Naive thymus-derived CD4-positive, alpha-beta T cell (primary cell): ENCODE measurements around the gene FETUB. TPM values are rescaled to one million over a fixed set of nuclear protein-coding genes. Genes with fewer than 3 reads are reported as not detected.

Experiments
- ATAC-seq: fragments of 150-1000 bp; cut with Tn5 transposase; 2 replicates; pipeline ENCODE4 v1.10.0; 2021; ENCODE audit warnings: mild to moderate bottlenecking, moderate library complexity
- CTCF ChIA-PET: fragments of 350-600 bp; sonication (Branson Sonifier 250); formaldehyde crosslinking; loops from one replicate; lab custom pipeline; 2021; ENCODE audit warnings: antibody characterized with exemption; lab: Charles Lee
- POLR2A ChIA-PET: fragments of 350-600 bp; sonication (Branson Sonifier 250); formaldehyde crosslinking; loops from one replicate; lab custom pipeline; 2021; ENCODE audit warnings: antibody characterized with exemption, inconsistent platforms; lab: Charles Lee
- DNase-seq, 9 donors: peaks; one replicate each; pipeline versions ENCODE4 v3.0.0 to v3.0.0-alpha.2; 2020 to 2022; ENCODE audit warnings: mixed read lengths in 1 of 9
- H3K27ac ChIP-seq: one replicate; pipeline ENCODE4 v1.7.0; 2013; ENCODE audit warnings: mild to moderate bottlenecking, low read depth, low read length, moderate library complexity
- H3K27me3 ChIP-seq, 2 donors: one replicate each; pipeline ENCODE4 v1.7.0; 2013; ENCODE audit warnings: low read length in 2 of 2, mild to moderate bottlenecking in 2 of 2, moderate library complexity in 2 of 2; ENCODE audit not compliant: control insufficient read depth in 2 of 2, insufficient read depth in 2 of 2
- H3K36me3 ChIP-seq, 3 experiments: 1 replicate in 2 of 3; 2 replicates in 1 of 3; pipeline ENCODE4 v1.7.0; 2013; ENCODE audit warnings: low read length in 3 of 3, mild to moderate bottlenecking in 3 of 3, moderate library complexity in 1 of 3; ENCODE audit not compliant: insufficient read depth in 3 of 3, control insufficient read depth in 2 of 3
- H3K4me1 ChIP-seq, 2 donors: one replicate each; pipeline ENCODE4 v1.7.0; 2013; ENCODE audit warnings: low read length in 2 of 2, mild to moderate bottlenecking in 2 of 2, moderate library complexity in 1 of 2; ENCODE audit not compliant: control insufficient read depth in 2 of 2, insufficient read depth in 2 of 2
- H3K4me3 ChIP-seq: 2 replicates; pipeline ENCODE4 v1.7.0; 2013; ENCODE audit warnings: mild to moderate bottlenecking, low read length
- H3K9me3 ChIP-seq, 3 experiments: 1 replicate in 2 of 3; 2 replicates in 1 of 3; pipeline ENCODE4 v1.7.0; 2013; ENCODE audit warnings: low read length in 3 of 3; ENCODE audit not compliant: control insufficient read depth in 2 of 3
- H3K27ac Mint-ChIP-seq, 9 donors: one replicate each; pipeline ENCODE4 v1.8.0; 2020 to 2022; ENCODE audit warnings: mixed read lengths in 9 of 9, mild to moderate bottlenecking in 8 of 9, moderate library complexity in 5 of 9, inconsistent platforms in 2 of 9
- H3K27me3 Mint-ChIP-seq, 5 donors: one replicate each; pipeline ENCODE4 v1.8.0; 2021 to 2022; ENCODE audit warnings: mixed read lengths in 5 of 5, mild to moderate bottlenecking in 1 of 5
- H3K36me3 Mint-ChIP-seq, 5 donors: one replicate each; pipeline ENCODE4 v1.8.0; 2020 to 2022; ENCODE audit warnings: mixed read lengths in 5 of 5, mild to moderate bottlenecking in 3 of 5, inconsistent platforms in 1 of 5
- H3K4me1 Mint-ChIP-seq, 7 donors: one replicate each; pipeline ENCODE4 v1.8.0; 2020 to 2022; ENCODE audit warnings: mixed read lengths in 7 of 7, mild to moderate bottlenecking in 3 of 7, inconsistent platforms in 1 of 7
- H3K4me3 Mint-ChIP-seq, 10 donors: one replicate each; pipeline ENCODE4 v1.8.0; 2020 to 2022; ENCODE audit warnings: mild to moderate bottlenecking in 10 of 10, mixed read lengths in 10 of 10, moderate library complexity in 6 of 10, inconsistent platforms in 2 of 10
- H3K9me3 Mint-ChIP-seq, 11 donors: one replicate each; pipeline ENCODE4 v1.8.0; 2020 to 2022; ENCODE audit warnings: mixed read lengths in 11 of 11, mild to moderate bottlenecking in 4 of 11, inconsistent platforms in 1 of 11, moderate library complexity in 1 of 11
- intact Hi-C, 2 donors: fragments of 100-400 bp; cut with micrococcal nuclease; formaldehyde crosslinking; loops; one replicate each; pipeline ENCODE4 v1.15.1; 2023
- polyA plus RNA-seq, 2 donors: library from polyadenylated mRNA; unstranded; fragments of 300-500 nt; fragmentation: Illumina TruSeq; gene quantifications; one replicate each; pipeline ENCODE4 v1.2.3, GENCODE V29; 2021
- total RNA-seq, 6 experiments: library from RNA in 5 of 6; stranded (reverse) in 5 of 6; gene quantifications; 1 replicate in 5 of 6; 2 replicates in 1 of 6; pipeline ENCODE4 v1.2.3 and lab custom pipeline; 2021 to 2026

Gene FETUB
- total and polyA plus RNA-seq, 7 experiments from 2014 or later, result not detected

DNA sequence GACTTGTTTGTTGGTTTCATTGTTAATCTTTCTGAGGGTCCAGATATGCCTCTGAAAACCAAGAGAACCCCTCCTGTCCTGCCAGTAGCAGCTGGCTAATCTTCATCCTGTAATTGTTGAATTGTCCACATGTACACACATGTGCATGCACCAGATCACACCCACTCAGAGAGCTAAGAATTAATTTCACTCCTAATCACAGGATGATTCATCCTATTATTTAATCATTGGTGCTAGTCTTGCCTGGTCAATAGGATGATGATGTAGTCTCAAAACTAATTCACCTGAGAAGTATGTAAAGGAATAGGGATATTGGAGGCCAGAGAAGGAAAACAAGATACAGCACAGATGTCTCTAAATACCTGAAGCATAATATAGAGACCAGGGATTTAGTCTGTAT lies 35.1 kb upstream of the FETUB start:
- H3K27ac ChIP-seq, result no peak overlapping the region
- ATAC-seq, result no peak
- Mint-ChIP-seq H3K36me3 (no peaks in the 10 kb centered on the region), H3K27me3 (peaks cover 0 to 9% (median 0%) of the 10 kb centered on the region in 5 donors), H3K9me3 (peaks cover 0 to 1% (median 0%) of the 10 kb centered on the region in 11 donors), H3K4me1 (no peaks in the 10 kb centered on the region), H3K4me3 (no peak overlapping the region), H3K27ac (no peak overlapping the region)
- H3K9me3 ChIP-seq, result no peaks in the 10 kb centered on the region
- H3K4me1 ChIP-seq, result no peaks in the 10 kb centered on the region
- intact Hi-C loops, result no loop called here
- no peak for DNase-seq
- no peaks in the 10 kb centered on the region for H3K36me3 ChIP-seq
- ChIA-PET CTCF (interaction anchor here (0.6 kb wide), 1 partner anchor 65 kb away, joined by 4 read pairs; no protein-coding TSS in a partner anchor), POLR2A (no interaction called here)
- H3K4me3 ChIP-seq, result no peak overlapping the region
- no peaks in the 10 kb centered on the region for H3K27me3 ChIP-seq

DNA sequence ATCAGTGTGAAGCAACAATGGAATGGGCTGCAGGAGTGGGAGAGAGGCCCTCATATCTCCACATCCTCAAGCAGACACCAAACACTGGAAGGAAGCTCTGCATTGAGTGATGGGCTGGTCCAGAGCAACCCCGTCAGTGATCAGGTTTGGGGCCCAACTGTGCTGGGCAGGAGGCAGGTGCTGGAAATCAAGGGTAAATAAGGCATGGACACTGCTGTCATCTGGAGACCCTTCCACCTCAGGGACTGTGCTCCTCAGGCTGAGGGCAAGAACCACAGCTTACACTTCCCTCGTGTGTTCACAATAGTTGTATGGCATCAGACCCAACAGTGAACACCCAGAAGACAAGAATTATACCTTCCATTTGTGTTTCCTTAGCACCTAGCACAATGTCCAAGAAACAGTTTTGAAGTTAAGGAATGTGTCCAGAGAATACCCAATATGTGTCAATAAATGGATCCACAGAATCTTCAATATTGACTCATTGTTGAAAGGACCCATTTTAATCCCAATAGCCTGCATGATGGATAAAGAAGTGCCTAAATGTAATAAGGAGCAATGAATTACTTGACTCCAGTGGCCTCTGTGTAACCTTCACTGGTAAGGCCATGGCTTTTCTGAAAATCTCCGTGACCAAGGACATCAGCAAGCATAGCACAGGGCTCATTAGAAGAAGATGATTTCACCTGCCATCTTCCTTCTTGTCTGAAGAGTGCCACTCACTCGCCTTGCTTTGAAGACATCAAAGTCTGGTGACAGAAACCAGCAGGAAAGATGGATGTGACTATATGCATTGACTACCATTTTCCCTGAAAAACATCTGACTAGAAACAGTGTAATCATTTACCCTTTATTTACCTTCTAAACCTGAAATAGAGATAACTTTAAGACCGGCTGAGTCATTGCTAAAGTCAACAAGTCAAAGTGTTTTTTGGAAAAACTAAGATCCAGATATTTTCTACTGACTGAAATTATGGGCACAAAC lies 34.3 kb upstream of the FETUB start:
- no peak overlapping the region for H3K27ac Mint-ChIP-seq
- ChIA-PET CTCF (no interaction called here), POLR2A (no interaction called here)
- H3K36me3 ChIP-seq, result no peaks in the 10 kb centered on the region
- no peaks in the 10 kb centered on the region for H3K27me3 ChIP-seq
- no peak overlapping the region for H3K4me3 Mint-ChIP-seq
- H3K4me1 ChIP-seq, result no peaks in the 10 kb centered on the region
- no peak overlapping the region for H3K4me3 ChIP-seq
- no peaks in the 10 kb centered on the region for H3K4me1 Mint-ChIP-seq
- peaks cover 0 to 1% (median 0%) of the 10 kb centered on the region in 11 donors for H3K9me3 Mint-ChIP-seq
- no peaks in the 10 kb centered on the region for H3K9me3 ChIP-seq
- H3K27me3 Mint-ChIP-seq, result peaks cover 0 to 9% (median 0%) of the 10 kb centered on the region in 5 donors
- no peak for ATAC-seq
- no peak for DNase-seq
- H3K27ac ChIP-seq, result no peak overlapping the region
- H3K36me3 Mint-ChIP-seq, result no peaks in the 10 kb centered on the region
- intact Hi-C loops, result no loop called here

- Histone ChIP-seq H3K4me1 (no peaks in the 10 kb centered on the region), H3K9me3 (no peaks in the 10 kb centered on the region), H3K27me3 (no peaks in the 10 kb centered on the region), H3K27ac (no peak overlapping the region), H3K36me3 (no peaks in the 10 kb centered on the region), H3K4me3 (no peak overlapping the region)
- Mint-ChIP-seq H3K9me3 (peaks cover 0 to 1% (median 0%) of the 10 kb centered on the region in 11 donors), H3K4me1 (no peaks in the 10 kb centered on the region), H3K4me3 (no peak overlapping the region), H3K27me3 (peaks cover 0 to 19% (median 11%) of the 10 kb centered on the region in 5 donors), H3K27ac (no peak overlapping the region), H3K36me3 (no peaks in the 10 kb centered on the region)
- DNase-seq (no peak), ATAC-seq (no peak)
- POLR2A ChIA-PET, result no interaction called here
- CTCF ChIA-PET, result interaction anchor here (0.7 to 1.5 kb wide), 5 partner anchors 8 to 213 kb away, joined by 3 to 7 read pairs (median 5); no protein-coding TSS in a partner anchor
- intact Hi-C loops, result no loop called here
These were observed 31.5 kb upstream of the FETUB start for GRCh38 chr3:186608624-186609215.

GRCh38 chr3:186609247-186609868 lies 30.8 kb upstream of the FETUB start:
- Histone ChIP-seq H3K27ac (no peak overlapping the region), H3K4me1 (no peaks in the 10 kb centered on the region), H3K27me3 (no peaks in the 10 kb centered on the region), H3K36me3 (no peaks in the 10 kb centered on the region), H3K9me3 (no peaks in the 10 kb centered on the region), H3K4me3 (no peak overlapping the region)
- DNase-seq (no peak), ATAC-seq (no peak)
- H3K9me3 Mint-ChIP-seq, result peaks cover 0 to 1% (median 0%) of the 10 kb centered on the region in 11 donors
- no peak overlapping the region for H3K4me3 Mint-ChIP-seq
- no peaks in the 10 kb centered on the region for H3K36me3 Mint-ChIP-seq
- peaks cover 2 to 5% (median 3%) of the 10 kb centered on the region in 7 donors for H3K4me1 Mint-ChIP-seq
- CTCF ChIA-PET, result interaction anchor here (0.7 to 3.0 kb wide), 5 partner anchors 9 to 132 kb away, joined by 3 to 7 read pairs (median 5); no protein-coding TSS in a partner anchor
- POLR2A ChIA-PET, result interaction anchor here (0.9 kb wide), 1 partner anchor 174 kb away, joined by 3 read pairs; the partner anchor contains the start of gene EIF4A2
- intact Hi-C loops, result no loop called here
- H3K27ac Mint-ChIP-seq, result no peak overlapping the region
- peaks cover 0 to 23% (median 11%) of the 10 kb centered on the region in 5 donors for H3K27me3 Mint-ChIP-seq

DNA sequence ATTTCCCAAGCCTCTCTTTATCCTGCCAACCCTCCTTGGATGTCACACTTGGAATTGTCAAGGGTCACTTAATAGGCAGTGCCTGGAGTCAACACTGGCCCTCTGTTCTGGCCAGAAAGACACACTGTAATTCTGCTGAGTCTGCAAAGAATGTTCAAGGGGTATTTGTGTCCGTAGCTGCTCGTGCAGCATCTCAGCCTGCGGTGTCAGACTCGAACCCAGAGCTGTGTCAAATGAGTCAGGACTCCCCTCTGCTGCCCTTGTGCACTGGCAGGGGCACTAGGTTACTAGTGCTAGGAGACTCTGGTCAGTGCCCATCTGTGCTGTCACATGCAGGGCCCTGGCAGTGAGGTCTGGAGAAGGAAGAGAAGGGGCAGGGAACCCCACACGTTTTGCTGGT lies 28.1 kb upstream of the FETUB start:
- Mint-ChIP-seq H3K27ac (no peak overlapping the region), H3K4me3 (no peak overlapping the region), H3K36me3 (no peaks in the 10 kb centered on the region), H3K4me1 (peaks cover 10 to 23% (median 15%) of the 10 kb centered on the region in 7 donors), H3K27me3 (peaks cover 0 to 22% (median 15%) of the 10 kb centered on the region in 5 donors), H3K9me3 (peaks cover 0 to 3% (median 0%) of the 10 kb centered on the region in 11 donors)
- Histone ChIP-seq H3K27ac (no peak overlapping the region), H3K27me3 (no peaks in the 10 kb centered on the region), H3K9me3 (no peaks in the 10 kb centered on the region), H3K4me1 (peaks cover 0 to 6% of the 10 kb centered on the region in 2 donors), H3K4me3 (no peak overlapping the region), H3K36me3 (no peaks in the 10 kb centered on the region)
- DNase-seq, result no peak
- POLR2A ChIA-PET, result interaction anchor here (0.6 kb wide), 1 partner anchor 1060 kb away, joined by 5 read pairs; no protein-coding TSS in a partner anchor
- ATAC-seq, result no peak
- intact Hi-C loops, result no loop called here
- CTCF ChIA-PET, result interaction anchor here (3.0 kb wide), 1 partner anchor 14 kb away, joined by 7 read pairs; no protein-coding TSS in a partner anchor
